ENCODE data around the gene SF3A1.

DNA sequence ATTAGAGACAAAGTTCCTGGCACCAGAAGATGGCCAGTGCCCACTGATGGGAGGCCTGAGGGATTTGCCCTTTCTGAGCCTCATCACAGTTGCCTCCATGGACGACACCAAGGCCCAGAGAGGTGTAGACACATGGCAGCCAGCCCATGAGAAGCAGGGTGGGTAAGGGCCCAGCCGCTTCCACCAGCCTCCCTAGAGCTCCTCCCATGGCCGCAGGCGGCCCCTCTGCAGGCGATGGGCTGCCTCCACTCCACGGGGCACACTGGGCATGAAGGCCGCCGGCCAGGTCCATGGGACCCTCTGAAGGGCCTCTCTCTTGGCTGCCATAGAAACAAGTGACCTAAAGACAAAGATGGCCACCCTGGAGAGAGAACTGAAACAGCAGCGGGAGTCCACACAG is 14.6 kb upstream of the SF3A1 start:
- TF ChIP-seq, protein P1, sequence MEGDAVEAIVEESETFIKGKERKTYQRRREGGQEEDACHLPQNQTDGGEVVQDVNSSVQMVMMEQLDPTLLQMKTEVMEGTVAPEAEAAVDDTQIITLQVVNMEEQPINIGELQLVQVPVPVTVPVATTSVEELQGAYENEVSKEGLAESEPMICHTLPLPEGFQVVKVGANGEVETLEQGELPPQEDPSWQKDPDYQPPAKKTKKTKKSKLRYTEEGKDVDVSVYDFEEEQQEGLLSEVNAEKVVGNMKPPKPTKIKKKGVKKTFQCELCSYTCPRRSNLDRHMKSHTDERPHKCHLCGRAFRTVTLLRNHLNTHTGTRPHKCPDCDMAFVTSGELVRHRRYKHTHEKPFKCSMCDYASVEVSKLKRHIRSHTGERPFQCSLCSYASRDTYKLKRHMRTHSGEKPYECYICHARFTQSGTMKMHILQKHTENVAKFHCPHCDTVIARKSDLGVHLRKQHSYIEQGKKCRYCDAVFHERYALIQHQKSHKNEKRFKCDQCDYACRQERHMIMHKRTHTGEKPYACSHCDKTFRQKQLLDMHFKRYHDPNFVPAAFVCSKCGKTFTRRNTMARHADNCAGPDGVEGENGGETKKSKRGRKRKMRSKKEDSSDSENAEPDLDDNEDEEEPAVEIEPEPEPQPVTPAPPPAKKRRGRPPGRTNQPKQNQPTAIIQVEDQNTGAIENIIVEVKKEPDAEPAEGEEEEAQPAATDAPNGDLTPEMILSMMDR (IDR thresholded peaks at IDR 0.05; ENCODE audit: insufficient read depth, low read length), result no peak
- no peak for TF ChIP-seq POLR2AphosphoS5 (IDR thresholded peaks at IDR 0.05; ENCODE audit: low read depth)
- TF ChIP-seq REST (IDR thresholded peaks at IDR 0.05; ENCODE audit: insufficient replicate concordance, low read depth), result no peak
- no peak for TF ChIP-seq GABPA (IDR thresholded peaks at IDR 0.05; ENCODE audit: low read depth)
- no peak for TF ChIP-seq SPI1 (IDR thresholded peaks at IDR 0.05; ENCODE audit: borderline replicate concordance, low read depth)

All from HL-60 (cell line).